ENCODE data around the gene HOXB2.

Gene HOXB2

DNA sequence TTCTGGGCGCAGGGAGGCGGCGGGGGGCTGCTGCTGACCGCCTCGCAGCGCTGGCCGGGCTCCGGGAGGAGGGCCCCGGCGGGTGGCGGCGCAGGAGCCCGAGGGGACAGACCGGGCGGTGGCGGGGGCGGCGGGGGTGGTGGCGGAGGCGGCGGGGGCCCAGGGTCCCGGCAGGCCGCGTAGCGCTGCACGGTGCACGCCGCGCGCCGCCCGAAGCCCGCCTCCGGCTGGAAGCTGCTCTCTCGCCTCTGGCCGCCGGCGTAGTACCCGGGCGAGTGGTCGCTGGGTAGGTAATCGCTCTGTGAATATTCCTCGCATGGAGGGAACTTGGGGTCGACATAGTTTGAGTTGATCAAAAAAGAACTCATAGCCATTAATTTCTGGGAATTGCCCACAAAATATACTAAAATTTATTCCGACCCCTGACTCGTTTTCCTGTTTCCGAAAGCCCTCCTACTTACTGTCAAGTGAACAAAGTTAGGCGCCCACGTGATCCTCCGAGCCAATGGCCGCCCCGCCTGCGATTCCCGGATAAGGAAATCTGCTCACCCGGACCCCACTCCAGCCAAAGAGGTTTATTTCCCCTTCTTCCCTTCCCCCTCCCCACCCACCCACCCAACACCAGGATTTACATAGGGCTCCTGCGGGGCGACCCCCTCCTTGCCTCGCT is 33.2 kb upstream of the HOXB2 start, which contains the start of gene HOXB4:
Gene HOXB4 (minus strand): TSS at position 405 of the 670 bp plus-strand sequence. CDS start 31 bp downstream, at position 374.
- Histone ChIP-seq H3K36me3 (ENCODE audit: control insufficient read depth, low read length) (peaks cover 4% of the 10 kb centered on the region; the same call in 1 of the 2 replicates), H3F3A (ENCODE audit: control insufficient read depth, insufficient read depth) (peaks cover 9% of the 10 kb centered on the region; the same call in 1 of the 2 replicates), H3K4me3 (ENCODE audit: low read length) (peak within 1 kb of the TSS; percentile 78), H3K79me2 (ENCODE audit: control insufficient read depth, low read length) (peaks cover 12% of the 10 kb centered on the region), H3K4me2 (ENCODE audit: low read length) (peak within 1 kb of the TSS; percentile 91), H3K9me3 (ENCODE audit: control insufficient read depth, insufficient read depth, low read length) (no peaks in the 10 kb centered on the region), H3K4me1 (ENCODE audit: control insufficient read depth, low read length) (peaks cover 29% of the 10 kb centered on the region), H4K20me1 (ENCODE audit: control insufficient read depth, insufficient read depth, low read depth, low read length) (no peaks in the 10 kb centered on the region), H3K27ac (ENCODE audit: low read depth, low read length) (peak within 1 kb of the TSS; percentile 54), H3K27me3 (ENCODE audit: control insufficient read depth, low read length) (peaks cover 39% of the 10 kb centered on the region), H3K9me2 (replicated peaks; ENCODE audit: control insufficient read depth, low read length) (no peaks in the 10 kb centered on the region)
- TF ChIP-seq EZH2phosphoT487 (IDR thresholded peaks at IDR 0.05; ENCODE audit: borderline replicate concordance, low read length) = no peak
- TF ChIP-seq, protein P1, sequence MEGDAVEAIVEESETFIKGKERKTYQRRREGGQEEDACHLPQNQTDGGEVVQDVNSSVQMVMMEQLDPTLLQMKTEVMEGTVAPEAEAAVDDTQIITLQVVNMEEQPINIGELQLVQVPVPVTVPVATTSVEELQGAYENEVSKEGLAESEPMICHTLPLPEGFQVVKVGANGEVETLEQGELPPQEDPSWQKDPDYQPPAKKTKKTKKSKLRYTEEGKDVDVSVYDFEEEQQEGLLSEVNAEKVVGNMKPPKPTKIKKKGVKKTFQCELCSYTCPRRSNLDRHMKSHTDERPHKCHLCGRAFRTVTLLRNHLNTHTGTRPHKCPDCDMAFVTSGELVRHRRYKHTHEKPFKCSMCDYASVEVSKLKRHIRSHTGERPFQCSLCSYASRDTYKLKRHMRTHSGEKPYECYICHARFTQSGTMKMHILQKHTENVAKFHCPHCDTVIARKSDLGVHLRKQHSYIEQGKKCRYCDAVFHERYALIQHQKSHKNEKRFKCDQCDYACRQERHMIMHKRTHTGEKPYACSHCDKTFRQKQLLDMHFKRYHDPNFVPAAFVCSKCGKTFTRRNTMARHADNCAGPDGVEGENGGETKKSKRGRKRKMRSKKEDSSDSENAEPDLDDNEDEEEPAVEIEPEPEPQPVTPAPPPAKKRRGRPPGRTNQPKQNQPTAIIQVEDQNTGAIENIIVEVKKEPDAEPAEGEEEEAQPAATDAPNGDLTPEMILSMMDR (IDR thresholded peaks at IDR 0.05; ENCODE audit: low read depth, low read length, poor library complexity, severe bottlenecking) = no peak

DNA sequence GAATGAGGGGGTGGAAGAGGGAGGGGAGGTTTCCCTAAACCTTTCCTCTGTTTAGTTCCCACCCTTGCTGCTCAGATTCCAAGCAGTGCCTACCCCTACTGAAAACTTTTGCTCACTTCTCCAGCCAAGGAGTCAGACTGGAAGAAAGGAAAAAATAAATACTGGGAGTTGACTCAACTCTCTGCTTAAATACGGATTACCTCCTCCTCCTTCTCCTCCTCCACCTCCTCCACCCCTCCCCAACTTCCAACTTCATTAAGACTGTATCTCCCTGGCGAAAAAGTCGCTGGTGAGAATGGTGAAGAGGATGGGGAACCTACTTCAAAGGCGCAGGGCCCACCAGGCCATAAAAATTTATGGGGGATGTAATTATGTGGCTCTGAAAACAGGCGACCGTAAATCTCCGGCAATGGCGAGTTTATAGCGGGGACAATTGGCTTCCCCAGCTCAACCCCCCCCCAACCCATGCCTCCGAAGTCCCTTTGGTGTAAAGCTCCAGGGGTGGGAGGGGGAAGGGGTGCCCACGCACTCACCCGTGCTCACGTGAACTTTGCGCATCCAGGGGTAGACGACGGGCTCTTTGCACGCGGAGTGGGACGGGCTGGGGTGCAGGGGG is 32.5 kb upstream of the HOXB2 start:
- peaks cover 33% of the 10 kb centered on the region for H3K27me3 ChIP-seq (ENCODE audit: control insufficient read depth, low read length)

DNA sequence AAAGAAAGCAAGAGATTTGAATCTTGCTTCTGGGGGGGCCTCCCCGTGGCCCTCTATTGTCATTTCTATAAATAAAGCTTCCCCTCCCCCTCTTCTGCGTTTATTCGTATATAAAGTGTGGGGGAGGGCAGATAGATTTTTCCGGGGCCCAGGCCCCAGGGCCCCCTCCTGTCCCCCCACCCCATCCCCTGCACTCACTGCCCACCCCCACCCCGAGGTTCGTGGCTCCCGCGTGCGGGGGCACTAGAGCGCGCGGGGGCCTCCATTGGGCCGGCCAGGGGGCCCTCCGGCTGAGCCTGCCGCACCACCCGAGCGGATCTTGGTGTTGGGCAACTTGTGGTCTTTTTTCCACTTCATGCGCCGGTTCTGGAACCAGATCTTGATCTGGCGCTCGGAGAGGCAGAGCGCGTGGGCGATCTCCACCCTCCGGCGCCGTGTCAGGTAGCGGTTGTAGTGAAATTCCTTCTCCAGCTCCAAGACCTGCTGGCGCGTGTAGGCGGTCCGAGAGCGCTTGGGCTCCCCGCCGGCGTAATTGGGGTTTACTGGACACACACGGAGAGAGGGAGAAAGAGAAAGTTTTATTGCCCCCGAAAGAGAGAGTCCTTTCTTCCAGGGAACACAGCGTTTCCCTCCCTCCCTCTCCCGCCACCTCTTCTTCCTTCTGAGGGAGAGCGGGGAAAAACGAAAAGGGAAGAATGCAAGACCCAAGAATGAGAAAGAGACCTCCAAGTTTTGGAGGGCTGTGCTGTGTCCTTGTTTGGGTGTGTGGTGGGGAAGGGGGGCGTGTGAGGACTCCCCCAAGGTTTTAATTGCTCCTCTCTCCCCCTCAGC is 31.8 kb upstream of the HOXB2 start:
- no peaks in the 10 kb centered on the region for H4K20me1 ChIP-seq (ENCODE audit: control insufficient read depth, insufficient read depth, low read depth, low read length)
- H3K27ac ChIP-seq (ENCODE audit: low read depth, low read length) = no peak overlapping the region
- peak overlapping the region; percentile 91 for H3K4me2 ChIP-seq (ENCODE audit: low read length)
- H3K9me3 ChIP-seq (ENCODE audit: control insufficient read depth, insufficient read depth, low read length) = no peaks in the 10 kb centered on the region
- H3K9me2 ChIP-seq (replicated peaks; ENCODE audit: control insufficient read depth, low read length) = no peaks in the 10 kb centered on the region
- H3F3A ChIP-seq (ENCODE audit: control insufficient read depth, insufficient read depth) = peaks cover 9% of the 10 kb centered on the region; the same call in 1 of the 2 replicates
- H3K4me3 ChIP-seq (ENCODE audit: low read length) = peak overlapping the region; percentile 78
- TF ChIP-seq, protein P1 (IDR thresholded peaks at IDR 0.05; ENCODE audit: low read depth, low read length, poor library complexity, severe bottlenecking) = no peak
- TF ChIP-seq EZH2phosphoT487 (IDR thresholded peaks at IDR 0.05; ENCODE audit: borderline replicate concordance, low read length) = no peak
- peaks cover 12% of the 10 kb centered on the region for H3K79me2 ChIP-seq (ENCODE audit: control insufficient read depth, low read length)
- H3K36me3 ChIP-seq (ENCODE audit: control insufficient read depth, low read length) = peaks cover 4% of the 10 kb centered on the region; the same call in 1 of the 2 replicates
- H3K4me1 ChIP-seq (ENCODE audit: control insufficient read depth, low read length) = peaks cover 29% of the 10 kb centered on the region
- H3K27me3 ChIP-seq (ENCODE audit: control insufficient read depth, low read length) = peaks cover 27% of the 10 kb centered on the region

More for the DNA sequence above, 32.5 kb upstream of the HOXB2 start:
- H3K4me1 ChIP-seq (ENCODE audit: control insufficient read depth, low read length) = peaks cover 29% of the 10 kb centered on the region
- H3K4me2 ChIP-seq (ENCODE audit: low read length) = peak overlapping the region; percentile 91
- no peak overlapping the region for H3K27ac ChIP-seq (ENCODE audit: low read depth, low read length)
- no peaks in the 10 kb centered on the region for H3K9me3 ChIP-seq (ENCODE audit: control insufficient read depth, insufficient read depth, low read length)
- H3K79me2 ChIP-seq (ENCODE audit: control insufficient read depth, low read length) = peaks cover 12% of the 10 kb centered on the region
- no peaks in the 10 kb centered on the region for H3K9me2 ChIP-seq (replicated peaks; ENCODE audit: control insufficient read depth, low read length)
- no peaks in the 10 kb centered on the region for H4K20me1 ChIP-seq (ENCODE audit: control insufficient read depth, insufficient read depth, low read depth, low read length)
- H3K36me3 ChIP-seq (ENCODE audit: control insufficient read depth, low read length) = peaks cover 4% of the 10 kb centered on the region; the same call in 1 of the 2 replicates
- peaks cover 9% of the 10 kb centered on the region; the same call in 1 of the 2 replicates for H3F3A ChIP-seq (ENCODE audit: control insufficient read depth, insufficient read depth)
- H3K4me3 ChIP-seq (ENCODE audit: low read length) = peak overlapping the region; percentile 78
- TF ChIP-seq, protein P1 (IDR thresholded peaks at IDR 0.05; ENCODE audit: low read depth, low read length, poor library complexity, severe bottlenecking) = no peak
- no peak for TF ChIP-seq EZH2phosphoT487 (IDR thresholded peaks at IDR 0.05; ENCODE audit: borderline replicate concordance, low read length)

All from DOHH2 (cell line).